Nucleus accumbens (tissue), 56 donors: Measurements from ENCODE around the gene FICD.

Experiments
- DNase-seq, 56 donors: peaks; one replicate each; lab custom pipeline; 2025; lab: John Stamatoyannopoulos, UW

FICD gene

GRCh38 chr12:108495823-108496579 is 19.1 kb upstream of the FICD start:
- DNase-seq, result no peak

GRCh38 chr12:108498136-108498535 is 16.9 kb upstream of the FICD start:
- no peak for DNase-seq

GRCh38 chr12:108502922-108503321 is 12.2 kb upstream of the FICD start:
- no peak for DNase-seq

- DNase-seq, result no peak
Measured at GRCh38 chr12:108505129-108505528, 9.9 kb upstream of the FICD start.

- peak in 27 of 56 donors; percentile 4 to 79 (median 31) for DNase-seq
Measured at GRCh38 chr12:108507971-108508642, 7.0 kb upstream of the FICD start.

GRCh38 chr12:108509806-108510205 is 5.3 kb upstream of the FICD start:
- DNase-seq, result no peak

GRCh38 chr12:108510836-108511235 is 4.2 kb upstream of the FICD start:
- DNase-seq, result no peak

- DNase-seq, result peak in 51 of 56 donors; percentile 11 to 88 (median 54)
Measured at GRCh38 chr12:108511633-108512540, 3.2 kb upstream of the FICD start.

GRCh38 chr12:108514468-108514972 is 557 bp upstream of the FICD start:
- DNase-seq, result no peak

GRCh38 chr12:108515916-108516315 is 839 bp downstream of the FICD start:
- no peak for DNase-seq

- no peak for DNase-seq
Measured at GRCh38 chr12:108516511-108517275, 1.6 kb downstream of the FICD start.

- DNase-seq, result no peak
Measured at GRCh38 chr12:108517288-108518100, 2.4 kb downstream of the FICD start.

- DNase-seq, result no peak
Measured at GRCh38 chr12:108518101-108518715, 3.1 kb downstream of the FICD start.

GRCh38 chr12:108518716-108519496 is 3.8 kb downstream of the FICD start:
- no peak for DNase-seq

- peak in 1 of 56 donors; percentile 13 for DNase-seq
Measured at GRCh38 chr12:108519558-108519957, 4.5 kb downstream of the FICD start.

- peak in 11 of 56 donors; percentile 5 to 29 (median 18) for DNase-seq
Measured at GRCh38 chr12:108523365-108523764, 8.3 kb downstream of the FICD start.

GRCh38 chr12:108525681-108526080 is 10.6 kb downstream of the FICD start:
- DNase-seq, result no peak
